Measurements from ENCODE around the gene C6orf89.

Gene C6orf89

DNA sequence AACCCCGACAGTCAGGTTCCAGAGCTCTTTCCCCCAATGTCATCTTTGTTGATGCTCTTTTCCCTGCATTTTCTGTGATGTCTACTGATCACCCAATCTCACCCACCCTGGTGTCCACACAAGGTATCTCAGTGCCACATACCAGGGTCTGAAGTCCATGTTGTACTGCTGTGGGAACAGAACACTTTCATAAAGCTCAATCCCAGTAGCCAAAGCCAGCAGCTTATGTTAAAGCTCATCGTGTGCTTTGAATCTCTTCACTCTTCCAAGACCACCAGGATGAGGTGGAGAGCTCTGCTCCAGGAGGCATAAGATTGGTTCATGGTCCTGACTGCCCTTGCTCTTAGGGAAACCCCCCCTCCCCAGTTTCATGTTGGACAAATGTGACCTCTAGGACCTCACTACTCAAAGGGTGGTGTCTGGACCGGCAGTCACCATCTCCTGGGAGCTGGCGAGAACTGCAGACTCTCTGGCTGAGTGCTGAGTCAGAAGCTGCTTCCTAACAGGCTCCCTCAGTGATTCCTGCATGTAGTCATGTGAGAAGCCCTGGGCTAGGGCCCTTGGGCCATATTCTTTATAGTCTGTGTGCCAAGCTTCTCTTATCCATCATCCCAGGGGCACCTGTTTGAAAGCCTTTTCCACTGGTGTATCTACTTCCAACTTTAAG lies 33.1 kb upstream of the C6orf89 start:
- DNase-seq (ENCODE audit: low read depth in 2 of 2) = no peak

DNA sequence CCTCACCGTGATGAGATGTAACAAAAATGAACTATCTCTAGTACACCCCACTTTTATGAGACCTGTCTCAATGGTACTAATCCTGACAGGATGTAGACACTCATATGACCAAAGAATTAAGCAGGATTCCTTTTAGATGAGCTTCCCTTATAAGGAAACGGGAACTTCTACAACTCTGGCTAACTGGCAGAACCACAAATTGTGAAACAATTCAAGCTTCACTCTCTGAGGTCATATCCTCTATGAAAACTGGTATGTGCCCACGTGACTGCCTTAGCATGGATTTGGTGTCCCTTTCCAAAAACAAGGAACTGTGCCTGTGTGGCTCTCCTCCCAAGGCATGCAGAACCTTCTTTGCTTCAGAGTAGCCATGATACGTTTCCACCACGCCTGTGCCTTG lies 32.4 kb upstream of the C6orf89 start:
- DNase-seq (ENCODE audit: low read depth in 2 of 2) = no peak

DNA sequence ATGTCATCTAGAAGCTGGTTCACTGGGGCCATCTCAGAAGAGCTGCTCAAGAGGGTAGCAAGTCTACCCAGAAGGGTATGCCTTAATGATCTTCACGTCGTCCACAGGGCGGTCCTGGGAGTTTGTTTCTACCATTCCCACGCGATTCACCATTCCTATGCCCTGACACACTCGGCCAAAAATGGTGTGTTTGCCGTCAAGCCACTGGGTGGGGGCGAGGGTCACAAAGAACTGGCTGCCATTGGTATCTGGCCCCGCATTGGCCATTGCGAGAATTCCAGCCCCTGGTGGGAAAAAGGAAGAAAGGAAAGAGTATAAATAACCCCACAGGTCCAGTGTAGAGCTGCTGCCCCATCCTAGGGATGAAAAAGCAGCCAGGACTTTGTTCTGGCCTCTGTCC lies 30.0 kb upstream of the C6orf89 start:
- no peak for DNase-seq (ENCODE audit: low read depth in 2 of 2)

DNA sequence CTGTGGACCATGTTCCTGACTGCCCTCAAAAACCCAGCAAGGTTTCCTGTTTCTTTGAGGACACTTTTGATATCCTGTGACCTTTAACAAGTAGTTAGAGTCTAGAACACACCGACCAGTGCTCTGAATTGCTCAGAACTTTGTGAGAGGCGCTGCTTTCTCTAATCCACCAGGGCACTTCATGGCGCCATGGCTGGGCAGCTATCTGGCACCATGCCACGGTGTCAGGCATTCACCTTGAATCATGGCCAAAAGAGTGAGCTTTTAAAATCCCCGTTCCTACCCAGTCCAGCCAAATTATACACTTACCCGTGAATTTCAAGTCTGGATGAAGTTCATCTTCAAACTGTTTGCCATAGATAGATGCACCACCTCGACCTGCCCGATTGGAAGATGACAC lies 29.5 kb upstream of the C6orf89 start:
- no peak for DNase-seq (ENCODE audit: low read depth in 2 of 2)

DNA sequence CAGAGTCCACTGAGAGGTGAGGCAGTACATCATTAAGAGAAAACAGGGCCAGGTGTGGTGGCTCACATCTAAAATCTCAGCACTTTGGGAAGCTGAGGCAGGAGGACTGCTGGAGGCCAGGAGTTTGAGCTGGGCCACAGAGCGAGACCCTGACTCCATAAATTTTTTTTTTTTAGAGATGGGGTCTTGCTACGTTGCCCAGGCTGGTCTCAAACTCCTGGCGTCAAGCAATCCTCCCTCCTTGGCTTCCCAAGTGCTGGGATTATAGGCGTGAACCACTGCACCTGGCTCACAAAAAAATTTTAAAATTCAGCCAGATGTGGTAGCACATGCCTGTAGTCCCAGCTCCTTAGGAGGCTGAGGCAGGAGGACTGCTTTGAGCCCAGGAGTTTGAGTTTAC lies 28.4 kb upstream of the C6orf89 start:
- no peak for DNase-seq (ENCODE audit: low read depth in 2 of 2)

DNA sequence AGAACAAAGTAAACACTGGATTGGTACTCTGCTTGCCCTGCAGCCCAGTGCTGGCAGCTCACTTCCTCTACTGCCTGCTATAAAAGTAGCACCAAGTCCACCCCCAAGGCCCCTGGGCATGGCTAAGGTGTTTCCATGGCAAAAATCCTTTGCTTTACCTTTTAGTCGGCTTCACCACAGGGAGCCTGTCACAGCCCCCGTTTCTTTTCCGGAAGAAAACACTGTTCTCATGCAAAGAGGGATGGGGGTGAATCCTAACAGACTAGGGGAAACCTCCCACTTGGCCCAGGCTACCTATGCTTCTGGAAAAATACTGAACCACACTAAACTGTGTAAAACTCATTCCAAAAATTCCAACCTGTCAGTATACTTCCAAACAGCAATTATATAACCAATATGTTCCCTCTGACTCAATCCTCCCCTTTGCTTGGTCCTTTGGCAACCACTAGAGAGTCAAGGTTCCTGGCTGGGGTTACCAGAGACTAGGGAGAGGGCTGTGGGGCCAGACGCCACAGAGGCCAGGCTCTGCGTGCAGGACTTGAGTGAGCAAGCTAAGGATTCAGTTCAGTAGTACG lies 27.3 kb upstream of the C6orf89 start:
- no peak for DNase-seq (ENCODE audit: low read depth in 2 of 2)

DNA sequence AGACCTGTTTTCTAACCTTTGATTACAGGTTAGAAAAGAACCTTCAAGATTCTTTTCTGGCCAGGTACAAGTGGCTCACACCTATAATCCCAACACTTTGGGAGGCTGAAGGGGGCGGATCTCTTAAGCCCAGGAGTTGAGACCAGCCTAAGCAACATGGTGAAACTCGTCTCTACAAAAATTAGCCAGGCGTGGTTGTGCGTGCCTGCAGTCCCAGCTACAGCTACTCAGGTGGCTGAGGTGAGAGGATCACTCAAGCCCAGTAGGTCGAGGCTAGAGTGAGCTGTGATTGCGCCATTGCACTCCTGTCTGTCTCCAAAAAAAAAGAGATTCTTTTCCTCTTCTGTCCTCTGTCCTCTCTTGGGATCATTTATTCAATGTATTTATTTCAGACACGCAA lies 25.6 kb upstream of the C6orf89 start:
- no peak for DNase-seq (ENCODE audit: low read depth in 2 of 2)

DNA sequence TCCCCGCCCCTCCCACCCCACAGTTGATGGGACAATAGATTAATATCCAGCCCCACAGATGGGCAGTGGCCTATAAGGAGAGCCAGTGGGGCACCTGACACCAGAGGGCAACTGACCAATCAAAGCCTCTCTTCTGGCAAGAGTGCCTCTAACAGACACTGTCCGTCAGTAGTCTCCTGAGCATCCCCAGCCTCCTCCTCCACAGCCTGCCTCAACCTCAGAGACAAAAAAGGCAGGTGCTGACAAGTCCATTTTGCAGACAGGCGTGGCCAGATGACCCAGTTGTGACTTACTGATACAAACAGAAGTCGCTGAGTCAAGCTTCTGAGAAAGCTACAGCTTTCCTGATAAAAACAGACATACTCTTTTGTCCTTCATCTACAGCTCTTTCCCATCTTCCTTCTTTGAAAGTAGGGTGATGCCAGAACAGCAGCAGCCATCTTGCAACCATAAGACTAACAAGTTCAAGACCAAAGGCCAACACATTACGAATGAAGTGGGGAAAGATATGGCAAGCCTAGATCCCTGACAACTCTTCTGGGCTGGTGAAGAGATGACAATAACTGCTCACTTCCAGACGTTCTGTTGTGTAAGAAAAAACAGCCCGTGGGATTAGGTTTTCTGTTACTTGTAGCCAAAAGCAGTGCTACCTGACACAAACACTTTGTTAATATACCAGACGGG lies 23.4 kb upstream of the C6orf89 start:
- no peak for DNase-seq (ENCODE audit: low read depth in 2 of 2)

DNA sequence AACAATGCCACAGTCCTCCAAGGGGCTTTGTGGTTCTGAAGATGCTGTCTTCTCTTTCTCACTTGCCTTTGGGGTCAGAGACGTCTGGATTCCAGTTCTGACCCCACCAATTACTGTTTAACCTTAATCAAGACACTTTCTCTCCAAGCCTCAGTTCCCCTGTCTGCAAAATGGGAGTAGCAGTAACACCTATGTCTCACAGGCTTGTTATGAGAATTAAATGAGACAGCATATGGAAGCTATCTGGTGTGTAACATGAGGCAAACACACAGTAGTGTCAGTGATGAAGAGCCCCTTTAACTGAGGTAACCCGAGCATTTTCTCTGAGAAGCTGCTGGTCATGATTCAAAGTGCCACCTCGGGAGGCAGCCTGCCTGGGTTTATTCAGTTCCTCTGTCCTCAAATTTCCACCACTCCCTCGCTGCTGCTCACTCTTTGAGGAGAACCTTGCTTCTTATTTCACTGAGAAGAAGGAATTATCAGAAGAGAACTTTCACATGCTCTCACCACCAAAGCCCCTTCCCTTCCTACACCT lies 22.8 kb upstream of the C6orf89 start:
- no peak for DNase-seq (ENCODE audit: low read depth in 2 of 2)

DNA sequence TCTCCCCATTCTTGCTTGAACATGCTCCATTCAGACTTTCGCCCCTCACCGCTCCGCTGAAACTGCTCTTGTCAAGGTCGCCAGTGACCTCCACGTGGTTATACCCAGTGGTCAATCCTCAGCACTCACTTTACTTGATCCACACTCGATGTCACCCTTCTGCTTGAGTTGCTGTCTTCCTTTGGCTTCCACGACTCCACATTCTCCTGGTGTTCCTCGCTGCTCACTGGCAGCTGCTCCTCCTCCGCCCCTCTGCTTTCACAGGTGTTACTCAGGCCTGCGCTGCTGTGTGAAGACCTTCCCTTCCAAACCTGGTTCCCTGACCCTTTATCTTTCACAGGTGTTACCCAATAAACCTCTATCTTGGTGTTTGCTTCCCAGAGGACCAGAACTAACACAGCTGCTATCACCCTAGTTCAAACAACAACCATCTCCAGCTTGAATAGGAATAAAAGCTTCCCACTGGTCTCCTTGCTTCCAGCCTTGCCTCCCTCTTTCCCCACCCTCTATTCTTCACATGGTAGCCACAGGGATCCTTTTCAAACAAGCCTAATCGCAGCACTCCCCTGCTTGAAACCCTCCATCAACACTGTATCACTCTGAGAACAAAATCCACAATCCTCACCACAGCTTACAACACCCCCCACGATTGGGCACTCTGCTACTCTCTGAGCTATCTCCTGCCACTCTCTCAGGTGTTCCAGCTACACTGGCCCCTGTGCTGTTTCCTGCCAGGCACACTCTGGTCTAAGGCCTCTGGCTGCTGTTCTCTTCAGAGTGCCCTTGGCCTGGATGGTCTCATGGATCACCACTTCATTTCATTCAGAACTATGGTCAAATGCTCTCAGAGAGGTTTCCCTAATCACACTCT lies 21.8 kb upstream of the C6orf89 start:
- no peak for DNase-seq (ENCODE audit: low read depth in 2 of 2)

DNA sequence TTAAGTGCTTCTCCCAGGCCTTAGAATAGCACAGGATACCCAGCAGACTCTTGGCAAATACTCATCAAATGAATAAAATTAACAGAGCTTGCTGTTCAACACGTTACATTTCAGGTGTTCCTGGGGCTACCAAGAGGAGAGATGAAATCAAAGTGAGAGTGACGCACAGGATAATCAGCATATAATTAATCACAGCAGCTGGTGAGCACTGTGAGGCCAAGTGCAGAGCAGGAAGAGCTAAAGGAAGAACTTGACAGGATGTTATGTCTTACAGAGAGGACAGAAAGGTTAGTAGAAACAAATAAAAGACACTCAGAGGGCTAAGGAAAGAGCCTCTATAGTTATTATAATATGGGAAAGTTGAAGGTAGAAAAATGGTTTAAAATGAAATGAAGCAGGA lies 19.9 kb upstream of the C6orf89 start:
- no peak for DNase-seq (ENCODE audit: low read depth in 2 of 2)

DNA sequence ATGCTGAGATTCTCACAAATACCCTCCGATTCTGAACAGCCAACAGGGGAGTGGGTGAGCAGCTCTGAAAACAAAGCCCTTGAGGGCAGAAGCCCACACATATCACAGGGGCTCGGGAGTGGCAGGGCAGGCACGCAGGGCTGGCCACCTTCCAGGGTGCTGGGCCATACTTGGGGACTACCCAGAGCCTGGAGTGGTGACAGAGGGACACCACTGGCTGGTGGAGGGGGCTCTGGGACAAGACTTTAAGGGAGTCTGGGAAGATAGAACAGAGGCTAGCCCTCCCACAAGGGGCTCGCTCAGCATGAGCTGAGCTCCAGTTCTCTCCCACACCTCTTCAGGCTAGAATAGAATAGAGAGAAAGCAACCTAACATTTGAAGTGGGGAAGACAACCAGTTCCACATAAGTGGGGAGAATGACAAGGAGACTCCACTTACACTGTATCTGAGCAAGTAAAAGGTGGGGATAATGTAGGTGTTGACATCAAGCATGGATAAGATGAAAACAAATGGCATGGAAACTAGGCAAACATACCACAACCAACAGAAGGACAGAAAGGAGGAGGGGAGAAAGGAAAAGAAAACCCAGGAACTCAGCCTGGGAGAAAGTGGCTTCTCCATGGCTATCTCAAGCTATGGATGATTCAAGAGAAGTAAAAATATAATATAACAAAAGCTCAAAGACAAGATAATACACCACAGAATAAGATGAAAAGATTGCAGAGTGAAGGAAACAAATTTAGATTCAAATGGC lies 18.1 kb upstream of the C6orf89 start:
- DNase-seq (ENCODE audit: low read depth in 2 of 2) = no peak

DNA sequence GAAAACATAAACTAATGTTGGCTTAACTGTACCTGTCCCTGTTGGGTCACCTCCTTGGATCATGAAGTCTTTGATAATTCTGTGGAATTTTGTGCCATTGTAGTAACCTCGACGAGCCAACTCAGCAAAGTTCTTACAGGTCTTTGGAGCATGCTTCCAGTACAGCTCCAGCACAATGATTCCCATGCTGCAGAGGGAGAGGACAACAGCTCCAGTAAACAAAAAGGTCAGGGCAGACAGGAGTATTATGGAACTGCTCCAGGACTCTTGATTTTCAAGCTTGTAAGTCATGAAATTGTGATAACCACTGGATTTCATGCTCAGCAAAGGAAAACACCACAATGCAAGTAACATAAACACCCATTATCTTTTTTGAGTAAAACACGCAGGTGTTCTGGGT lies 14.1 kb upstream of the C6orf89 start:
- DNase-seq (ENCODE audit: low read depth in 2 of 2) = no peak

DNA sequence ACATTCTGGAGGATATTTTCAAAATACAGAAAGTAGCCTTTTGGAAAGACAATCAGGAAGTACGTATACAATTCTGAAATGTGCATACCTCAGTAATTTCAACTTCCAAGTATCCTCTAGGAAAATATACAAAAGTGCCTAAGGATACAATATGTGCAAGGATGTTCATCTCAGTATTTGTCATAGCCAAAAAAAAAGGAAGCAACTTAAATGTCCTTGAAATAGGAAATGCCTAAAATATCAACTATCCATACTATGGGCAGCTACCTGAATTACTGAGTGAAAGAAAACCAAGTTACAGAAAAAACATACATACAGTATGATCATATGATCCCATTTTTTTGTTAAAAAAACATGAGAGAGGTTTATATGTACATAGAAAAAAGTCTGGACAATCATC lies 12.6 kb upstream of the C6orf89 start:
- no peak for DNase-seq (ENCODE audit: low read depth in 2 of 2)

DNA sequence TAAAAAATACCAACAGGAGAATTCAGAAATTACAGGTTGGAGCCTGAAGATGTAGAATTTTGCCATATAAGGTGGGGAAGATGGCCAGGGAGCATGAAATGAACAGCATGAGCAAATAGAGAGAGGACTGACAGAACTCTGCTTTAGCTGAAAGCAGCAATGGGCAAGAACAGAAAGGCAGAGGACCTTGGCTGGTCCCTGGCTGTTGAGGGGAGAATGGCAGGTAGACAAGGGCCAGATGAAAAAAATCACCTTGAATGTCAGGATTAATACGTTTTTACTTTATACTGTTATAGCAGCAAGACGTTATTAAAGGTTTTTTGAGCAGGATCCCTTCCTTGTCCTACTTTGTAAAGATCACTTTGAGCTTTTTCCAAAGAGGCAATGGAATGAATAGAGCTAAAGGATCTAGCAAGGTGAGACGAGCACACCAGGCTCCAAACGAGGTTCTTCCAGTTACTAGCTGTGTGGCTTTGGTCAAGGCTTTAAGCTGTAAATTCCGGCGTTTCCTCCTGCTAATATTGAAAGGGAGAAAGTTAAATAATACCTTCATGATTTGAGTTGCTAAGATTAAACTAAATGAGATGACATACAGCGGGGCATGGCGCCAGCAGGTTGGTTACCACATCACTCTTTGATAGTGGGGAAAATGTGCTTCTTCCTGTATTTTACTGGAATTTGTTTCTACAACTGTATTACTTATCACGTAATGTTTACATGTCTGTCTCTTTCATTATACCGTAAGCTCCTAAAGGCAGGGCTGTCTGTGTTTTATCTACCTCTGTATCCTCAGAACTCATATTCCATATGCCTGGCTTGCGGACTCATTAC lies 11.9 kb upstream of the C6orf89 start:
- no peak for DNase-seq (ENCODE audit: low read depth in 2 of 2)

DNA sequence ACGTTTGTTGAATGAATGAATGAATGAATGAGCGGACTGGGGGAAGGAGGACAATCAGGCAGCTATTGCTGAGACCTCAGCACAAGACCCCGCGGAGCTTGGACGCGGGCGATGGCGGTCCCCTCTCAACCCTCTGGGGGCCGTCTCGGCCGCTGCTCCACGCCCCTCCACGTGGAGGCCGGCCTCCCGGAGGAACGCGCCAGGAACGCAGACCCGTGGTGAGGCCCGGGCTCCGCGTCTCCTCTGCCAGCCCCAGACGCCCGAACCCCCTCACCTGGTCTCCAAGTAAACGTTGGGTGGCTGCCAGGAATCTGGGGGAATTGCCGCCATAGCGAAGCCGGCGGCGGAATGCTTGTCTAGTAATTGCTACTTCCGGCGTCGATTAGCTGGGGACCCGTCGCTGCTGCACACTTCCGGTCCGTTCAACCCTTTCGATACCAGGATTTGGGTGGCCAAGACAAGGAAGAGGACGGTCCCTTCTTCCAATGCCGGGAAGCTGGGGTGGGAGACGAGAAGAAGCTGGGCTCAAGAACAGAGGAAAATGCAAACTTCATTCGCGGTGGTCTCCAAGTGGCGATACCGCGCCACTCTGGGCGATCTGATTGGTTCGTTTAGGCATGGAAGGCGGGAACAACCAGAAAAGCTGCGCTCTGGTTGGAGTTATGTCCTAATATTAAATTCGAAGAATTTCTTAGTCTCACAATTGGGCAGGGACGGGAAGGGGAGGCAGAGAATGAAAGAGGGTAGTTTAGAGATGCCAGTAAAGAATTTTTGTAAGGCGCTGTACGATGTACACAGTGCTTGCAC lies 11.1 kb upstream of the C6orf89 start, which contains the start of gene PPIL1:
TSS of gene PPIL1 (minus strand) at position 361 of the 807 bp plus-strand sequence. CDS start at position 330, 31 bp downstream.
- peak; percentile 71 for DNase-seq (ENCODE audit: low read depth in 2 of 2)

DNA sequence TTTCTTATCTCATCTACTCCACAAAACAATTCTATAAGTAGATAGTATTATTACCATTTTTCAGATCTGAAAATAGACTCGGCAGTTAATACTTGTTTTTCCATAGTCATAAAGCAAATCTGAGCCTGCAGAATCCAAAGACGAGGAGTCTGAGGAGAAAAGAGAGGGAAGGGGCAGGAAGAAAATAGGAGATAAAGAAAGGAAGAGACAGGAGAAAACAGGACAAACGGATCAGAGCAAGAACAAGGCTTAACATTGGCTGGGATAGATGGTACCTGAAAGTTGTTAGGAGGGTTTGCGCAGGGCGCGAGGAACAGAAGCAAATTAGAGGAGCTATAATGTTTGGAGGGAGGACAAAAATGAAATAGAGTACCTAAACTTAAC lies 10.5 kb upstream of the C6orf89 start:
- DNase-seq (ENCODE audit: low read depth in 2 of 2) = no peak

DNA sequence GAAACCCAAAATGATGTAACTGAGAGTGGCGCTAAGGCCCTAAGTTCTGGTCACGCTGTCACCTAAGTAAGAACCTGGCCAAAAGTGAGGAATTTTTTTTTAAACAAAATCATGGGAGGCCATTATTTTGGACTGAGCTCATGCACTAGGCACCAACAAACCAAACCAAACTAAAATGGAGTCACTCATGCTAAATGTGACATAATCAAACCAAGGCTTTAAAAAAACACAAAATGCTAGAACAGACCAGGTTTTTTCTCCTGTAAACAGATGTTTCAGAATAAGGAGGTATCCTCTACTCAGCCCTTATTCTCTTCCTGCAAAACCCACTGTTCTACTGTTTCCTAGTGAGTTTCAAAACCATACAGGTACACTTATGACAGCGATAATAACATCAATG lies 1.1 kb upstream of the C6orf89 start:
- DNase-seq (ENCODE audit: low read depth in 2 of 2) = no peak

DNA sequence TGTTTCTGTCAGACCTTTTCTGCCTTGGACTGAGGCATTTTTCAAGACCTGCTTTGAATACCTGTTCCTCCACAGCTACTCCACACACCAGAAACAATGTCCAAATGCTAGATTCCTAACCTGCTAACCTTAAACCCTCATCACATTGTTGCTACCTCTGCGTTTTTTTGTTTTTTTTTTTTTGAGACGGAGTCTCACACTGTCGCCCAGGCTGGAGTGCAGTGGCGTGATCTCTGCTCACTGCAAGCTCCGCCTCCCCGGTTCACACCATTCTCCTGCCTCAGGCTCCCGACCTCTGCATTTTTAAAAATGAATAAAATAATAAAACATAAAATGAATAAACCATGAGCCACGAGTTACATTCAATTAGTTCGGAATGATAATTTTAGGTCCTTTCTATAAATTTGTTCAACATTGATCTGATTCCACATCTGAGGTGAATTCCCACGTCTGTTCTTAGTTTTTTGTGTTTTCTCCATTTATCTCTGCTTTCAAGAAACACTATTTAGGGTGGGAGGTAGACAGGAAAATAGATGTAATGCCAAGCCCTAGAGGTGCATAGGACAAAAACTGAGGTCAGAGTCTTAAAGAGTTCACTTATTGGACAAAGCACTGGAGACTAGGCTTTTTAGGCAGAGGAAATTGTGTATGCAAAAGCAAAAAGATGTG lies 1.3 kb downstream of the C6orf89 start:
- no peak for DNase-seq (ENCODE audit: low read depth in 2 of 2)
